NCI-H345 treated with DMSO at 0.1 percent for 48 hours (cell line): ENCODE results near the gene TMED10.

Experiments used
- DNase-seq: peaks from one replicate; lab custom pipeline; 2025; ENCODE audit not compliant: unreplicated experiment; lab: John Stamatoyannopoulos, UW

Gene TMED10

GRCh38 chr14:75176142-75176820, at the start of gene TMED10:
TMED10 (minus strand) TSS chr14:75176612; CDS start chr14:75176579, 33 bp downstream.
- DNase-seq, result no peak

GRCh38 chr14:75224561-75224960, 48.1 kb upstream of the TMED10 start:
- DNase-seq, result no peak

GRCh38 chr14:75223664-75224154, 47.3 kb upstream of the TMED10 start:
- no peak for DNase-seq

- no peak for DNase-seq
These were observed 45.8 kb upstream of the TMED10 start for GRCh38 chr14:75222208-75222701.

GRCh38 chr14:75221797-75222196, 45.4 kb upstream of the TMED10 start:
- no peak for DNase-seq

- no peak for DNase-seq
These were observed 43.7 kb upstream of the TMED10 start for GRCh38 chr14:75220156-75220555.

GRCh38 chr14:75217508-75218206, 41.2 kb upstream of the TMED10 start:
- DNase-seq, result no peak

GRCh38 chr14:75216427-75217006, 40.1 kb upstream of the TMED10 start:
- DNase-seq, result no peak

GRCh38 chr14:75215520-75215919, 39.1 kb upstream of the TMED10 start:
- DNase-seq, result no peak

- no peak for DNase-seq
These were observed 38.1 kb upstream of the TMED10 start for GRCh38 chr14:75214558-75214957.

GRCh38 chr14:75213172-75213571, 36.8 kb upstream of the TMED10 start:
- DNase-seq, result no peak

- DNase-seq, result no peak
These were observed 32.4 kb upstream of the TMED10 start for GRCh38 chr14:75208843-75209242.

GRCh38 chr14:75206190-75206589, 29.8 kb upstream of the TMED10 start:
- DNase-seq, result no peak

- DNase-seq, result no peak
These were observed 29.2 kb upstream of the TMED10 start for GRCh38 chr14:75205591-75205990.

GRCh38 chr14:75204116-75204515, 27.7 kb upstream of the TMED10 start:
- no peak for DNase-seq

- no peak for DNase-seq
These were observed 26.2 kb upstream of the TMED10 start for GRCh38 chr14:75202657-75203056.

- DNase-seq, result no peak
These were observed 24.7 kb upstream of the TMED10 start for GRCh38 chr14:75201087-75201486.

GRCh38 chr14:75200451-75200850, 24.0 kb upstream of the TMED10 start:
- peak; percentile 42 for DNase-seq

- peak; percentile 13 for DNase-seq
These were observed 22.0 kb upstream of the TMED10 start for GRCh38 chr14:75198291-75198933.

- no peak for DNase-seq
These were observed 20.9 kb upstream of the TMED10 start for GRCh38 chr14:75197338-75197737.

GRCh38 chr14:75196468-75196867, 20.1 kb upstream of the TMED10 start:
- DNase-seq, result no peak
